ENCODE results near the gene NKAIN2.
"Not testable (repeated sequence)": the region's sequence is repeated elsewhere in the genome, so short reads cannot be mapped to it uniquely, and the experiment has no call there.

Gene NKAIN2

DNA sequence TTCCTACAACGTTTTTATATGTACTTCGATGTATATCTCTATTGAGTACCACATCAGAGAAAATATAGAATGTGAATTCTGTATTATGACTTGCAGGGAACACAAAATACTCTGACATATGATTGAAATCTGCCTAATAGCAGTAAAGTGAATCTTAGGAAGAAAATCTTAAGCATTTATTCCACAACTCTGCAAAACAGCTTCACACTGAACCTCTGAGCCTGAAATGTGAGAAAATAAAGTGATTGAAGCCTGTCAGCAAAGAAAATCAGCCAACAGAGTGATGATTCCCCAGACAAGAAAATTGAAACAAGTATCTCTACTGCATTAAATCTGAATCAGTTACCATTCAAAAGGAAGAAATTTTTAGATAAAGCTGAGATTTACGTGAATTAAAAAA, 659.1 kb downstream of the NKAIN2 start:
- DNase-seq, result no peak

DNA sequence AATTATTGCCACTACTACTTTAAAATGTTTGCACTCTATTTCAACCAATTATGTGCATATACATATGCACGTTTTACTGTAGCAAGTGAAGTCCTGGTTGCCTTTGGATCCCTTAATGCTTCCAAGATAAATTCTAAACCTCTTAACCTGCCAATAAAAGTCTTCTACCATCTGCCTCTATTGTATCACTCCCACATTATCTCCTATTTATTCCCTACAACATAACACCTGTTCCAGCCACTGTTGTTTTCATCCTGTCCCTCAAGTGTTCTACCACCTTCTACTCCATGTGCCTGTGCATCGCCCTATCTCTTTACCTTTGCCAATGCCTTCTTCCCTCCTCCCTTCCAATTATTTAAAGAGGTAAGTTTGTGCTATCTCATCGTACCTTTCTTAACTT, 659.6 kb downstream of the NKAIN2 start:
- DNase-seq, result no peak

- not testable (repeated sequence) for DNase-seq
These were observed 660.9 kb downstream of the NKAIN2 start for GRCh38 chr6:124464600-124464999.

DNA sequence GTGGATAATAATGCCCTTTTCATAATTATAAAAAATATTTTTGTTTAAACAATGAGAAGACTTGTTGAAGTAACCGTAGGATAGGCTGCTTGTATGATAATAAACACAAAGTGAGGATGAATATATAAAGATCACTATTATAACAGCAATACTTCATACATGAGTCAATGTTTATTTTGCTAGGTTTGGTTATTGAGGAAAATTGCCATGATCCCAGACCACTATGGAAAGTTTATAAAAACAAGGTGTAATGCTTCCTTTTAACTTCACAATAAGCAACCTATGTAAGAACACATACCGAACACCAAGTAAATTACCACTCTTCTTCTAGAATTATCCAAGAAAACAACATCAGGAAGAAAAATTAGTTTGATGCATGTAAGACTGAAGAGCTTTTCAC, 663.3 kb downstream of the NKAIN2 start:
- DNase-seq, result no peak

DNA sequence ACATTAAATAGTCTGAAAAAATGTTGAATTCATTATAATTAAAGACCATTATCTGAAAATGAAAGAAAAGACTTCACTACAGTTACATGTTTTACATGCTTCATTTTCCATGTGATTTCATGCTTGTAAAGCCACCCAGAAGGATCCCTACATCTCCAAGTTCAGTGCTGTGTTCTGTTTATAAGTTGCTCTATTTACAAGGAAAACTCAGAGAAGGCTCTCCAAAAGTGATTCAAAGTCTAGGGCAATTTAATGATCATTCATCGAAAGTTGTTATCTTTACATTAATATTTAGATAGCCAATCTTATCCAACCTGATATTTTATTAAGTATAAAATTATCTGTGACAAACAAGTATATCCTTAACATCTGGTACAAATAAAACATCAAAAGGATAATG, 663.7 kb downstream of the NKAIN2 start:
- DNase-seq, result no peak

DNA sequence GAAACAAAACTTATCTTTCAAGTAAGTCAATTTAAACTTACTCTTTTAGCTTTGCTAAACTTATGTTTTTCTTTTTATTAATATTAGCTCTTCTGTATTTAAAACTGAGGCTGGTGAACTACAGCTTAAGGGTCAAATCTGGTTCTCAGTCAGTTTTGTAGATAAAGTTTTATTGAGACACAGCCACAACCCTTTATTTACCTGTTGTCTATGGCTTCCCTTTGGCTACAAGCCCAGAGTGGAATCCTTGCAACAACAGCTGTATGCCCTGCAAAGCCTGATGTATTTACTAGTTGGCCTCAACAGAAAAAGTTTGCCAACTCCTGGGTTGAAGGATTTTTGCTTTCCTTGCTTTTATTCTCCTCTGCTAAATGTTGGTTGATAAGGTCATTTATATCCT, 667.1 kb downstream of the NKAIN2 start:
- DNase-seq, result no peak

- no peak for DNase-seq
These were observed 671.5 kb downstream of the NKAIN2 start for GRCh38 chr6:124475176-124475575.

GRCh38 chr6:124478906-124479305, 675.2 kb downstream of the NKAIN2 start:
- DNase-seq, result no peak

DNA sequence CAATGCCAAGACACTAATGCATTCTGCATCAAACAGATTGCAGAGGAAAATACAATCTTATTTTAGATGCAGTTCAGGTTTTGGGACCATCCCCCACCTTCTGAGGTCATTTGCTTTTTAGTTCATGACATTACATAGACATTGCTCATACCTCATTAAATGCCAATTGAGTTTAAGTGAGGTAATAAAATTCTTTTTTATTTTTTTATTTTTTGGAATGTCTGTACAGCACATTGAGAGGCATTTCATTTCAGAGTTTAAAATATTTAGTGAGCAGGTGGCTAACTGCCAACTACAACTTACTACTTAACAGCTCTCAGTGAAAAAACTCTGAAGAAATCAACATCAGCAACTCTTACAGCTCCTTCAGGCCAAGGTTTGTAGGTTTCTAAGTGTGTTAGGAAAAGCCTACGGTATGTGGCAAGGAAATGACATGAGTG, 676.3 kb downstream of the NKAIN2 start:
- DNase-seq, result no peak

DNA sequence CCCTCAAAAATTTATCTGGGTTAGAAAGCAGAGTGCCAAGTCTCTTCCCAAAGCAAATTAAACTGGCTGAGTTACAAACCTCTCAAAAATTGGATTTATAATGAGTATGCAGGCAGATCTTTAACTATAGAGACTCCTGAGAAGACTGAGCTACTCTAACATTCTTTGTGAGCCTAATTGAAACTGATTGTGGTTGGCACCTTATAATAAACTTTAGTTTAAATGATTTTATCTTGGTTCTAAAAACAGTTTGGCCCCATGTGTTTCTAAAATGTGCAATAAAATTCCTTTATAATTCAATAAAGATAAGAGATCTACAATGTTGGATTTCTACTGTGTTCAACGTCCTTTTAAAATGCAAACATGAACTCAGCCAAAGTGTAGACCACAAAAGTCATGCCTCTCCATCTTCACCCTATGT, 678.4 kb downstream of the NKAIN2 start:
- no peak for DNase-seq

DNA sequence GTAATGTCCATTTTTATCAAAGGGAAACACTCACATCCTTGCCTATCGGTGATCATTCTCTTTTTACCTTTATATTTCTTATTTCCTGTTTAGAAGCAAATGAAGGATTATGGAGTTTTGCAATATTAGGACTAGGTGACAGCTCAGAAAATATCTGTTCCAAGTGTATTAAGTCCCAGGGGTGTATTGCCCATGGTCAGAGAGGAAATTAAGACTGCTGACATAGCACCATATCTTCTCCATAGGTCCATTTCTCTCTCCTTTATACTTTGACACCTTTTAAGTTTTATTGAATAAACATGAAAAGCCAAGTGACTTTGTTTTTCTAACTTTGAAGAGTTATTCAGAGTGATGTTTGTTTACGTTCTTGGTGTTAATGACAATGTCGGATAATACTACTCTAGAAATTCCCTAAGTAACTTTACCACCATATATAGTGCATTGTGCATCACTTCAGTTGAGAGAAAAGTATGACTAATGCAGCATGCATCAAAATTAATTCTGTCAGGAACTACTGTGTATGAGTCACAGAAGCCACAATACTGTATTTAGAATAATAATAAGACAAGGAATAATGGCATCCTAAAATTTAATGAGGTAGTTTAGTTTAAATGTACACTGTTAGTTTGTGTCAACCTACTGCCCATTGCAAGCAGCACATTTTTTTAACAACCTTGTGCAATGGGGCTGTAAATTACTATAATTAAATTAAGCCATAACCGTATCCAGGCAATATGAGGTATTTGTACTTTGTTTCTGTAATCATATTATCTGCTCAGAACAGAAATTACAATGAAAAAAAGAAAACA, 684.2 kb downstream of the NKAIN2 start:
- DNase-seq, result no peak

- no peak for DNase-seq
These were observed 686.5 kb downstream of the NKAIN2 start for GRCh38 chr6:124490122-124490521.

- DNase-seq, result no peak
These were observed 689.6 kb downstream of the NKAIN2 start for GRCh38 chr6:124493259-124493658.

DNA sequence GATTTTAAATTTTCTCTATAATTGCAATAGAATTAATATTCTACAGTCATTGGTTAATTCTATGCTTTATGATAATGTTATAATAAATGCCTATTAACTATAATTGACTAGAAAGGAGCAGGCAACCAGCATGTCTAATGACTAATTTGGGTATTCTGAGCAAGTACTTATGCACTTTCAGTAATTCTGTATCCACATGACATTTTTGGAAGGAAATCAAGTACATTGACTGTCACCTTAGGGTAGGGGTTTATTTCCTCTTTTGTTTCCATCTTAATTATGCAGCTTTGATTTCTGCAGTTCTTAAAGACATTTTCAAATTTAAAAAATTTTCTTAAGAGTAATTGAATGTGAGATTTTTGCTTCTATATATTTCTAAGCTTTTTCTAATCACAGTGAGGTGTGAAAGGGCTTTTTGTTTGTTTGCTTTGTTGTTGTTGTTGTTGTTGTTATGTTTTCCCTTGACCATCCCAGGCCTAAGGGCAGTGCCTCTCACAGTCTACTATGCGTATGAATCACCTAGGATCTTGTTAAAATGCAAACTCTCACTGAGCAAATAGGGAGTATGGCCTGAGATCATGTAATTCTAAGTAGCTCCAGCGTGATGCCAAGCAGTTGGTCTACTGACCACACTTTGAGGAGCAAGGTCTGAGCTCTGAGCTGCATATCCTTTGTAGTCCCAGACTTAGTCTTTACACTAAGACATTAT, 691.4 kb downstream of the NKAIN2 start:
- no peak for DNase-seq

DNA sequence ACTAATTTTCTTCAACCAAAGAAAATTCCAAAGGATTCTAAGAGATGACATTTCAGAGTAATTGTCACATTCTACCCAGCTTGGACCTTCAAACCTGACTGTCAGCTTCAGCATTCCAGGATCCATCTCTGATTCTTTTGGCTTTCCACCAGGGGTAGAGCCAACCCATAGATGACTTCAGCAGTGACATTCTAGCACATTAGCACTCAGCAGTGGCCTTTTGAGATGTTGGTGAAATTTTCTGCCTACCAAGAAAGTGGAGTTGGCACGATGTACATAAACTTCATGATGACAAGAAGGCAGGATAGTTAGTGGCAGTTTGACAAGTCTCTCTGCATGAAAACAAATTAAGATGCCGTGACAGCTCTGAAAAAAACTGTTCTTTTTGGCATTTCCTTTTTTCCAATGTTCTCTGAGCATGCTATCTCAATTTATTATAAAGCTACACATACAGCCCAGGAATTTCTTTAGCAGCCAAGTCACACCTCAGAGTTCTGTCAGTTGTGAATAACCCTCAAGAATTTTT, 692.1 kb downstream of the NKAIN2 start:
- no peak for DNase-seq

- DNase-seq, result no peak
These were observed 692.7 kb downstream of the NKAIN2 start for GRCh38 chr6:124496334-124496733.

DNA sequence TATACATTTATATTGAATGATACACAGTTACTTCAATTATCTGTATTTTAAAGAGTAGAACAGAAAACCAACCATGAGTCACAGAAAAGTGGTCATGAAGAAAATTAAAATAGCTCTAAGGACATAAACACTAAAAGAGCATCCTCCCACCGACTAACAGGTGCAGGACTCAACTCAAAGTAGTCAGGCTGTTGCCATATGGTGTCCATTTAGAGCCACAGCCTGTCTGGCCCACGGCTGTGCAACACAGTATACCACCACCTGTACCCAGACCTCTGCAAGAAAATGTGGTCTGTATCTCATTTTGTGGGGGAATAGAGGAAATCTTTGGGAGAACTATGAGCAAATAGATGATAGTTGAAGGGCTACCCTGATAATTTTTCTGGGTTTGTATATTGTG, 708.8 kb downstream of the NKAIN2 start:
- DNase-seq, result no peak

DNA sequence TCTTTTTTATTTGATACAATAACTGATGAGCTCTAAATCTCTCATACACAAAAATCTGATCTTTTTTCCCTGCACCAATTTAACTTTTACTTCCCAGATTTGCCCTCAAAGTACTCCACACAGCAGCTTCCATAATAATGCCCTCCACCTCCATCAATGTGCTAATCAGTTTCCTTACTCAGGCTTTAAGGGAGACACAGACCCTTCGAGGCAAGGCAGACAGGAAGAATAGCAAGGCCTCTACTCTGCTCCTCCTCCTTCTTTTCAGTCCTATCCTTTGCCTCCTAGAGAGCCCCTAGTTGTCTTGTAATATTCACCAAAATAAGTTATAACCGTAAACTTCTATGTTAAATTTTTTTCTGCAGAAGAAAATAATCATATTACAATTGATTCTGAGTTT, 713.7 kb downstream of the NKAIN2 start:
- DNase-seq, result no peak

DNA sequence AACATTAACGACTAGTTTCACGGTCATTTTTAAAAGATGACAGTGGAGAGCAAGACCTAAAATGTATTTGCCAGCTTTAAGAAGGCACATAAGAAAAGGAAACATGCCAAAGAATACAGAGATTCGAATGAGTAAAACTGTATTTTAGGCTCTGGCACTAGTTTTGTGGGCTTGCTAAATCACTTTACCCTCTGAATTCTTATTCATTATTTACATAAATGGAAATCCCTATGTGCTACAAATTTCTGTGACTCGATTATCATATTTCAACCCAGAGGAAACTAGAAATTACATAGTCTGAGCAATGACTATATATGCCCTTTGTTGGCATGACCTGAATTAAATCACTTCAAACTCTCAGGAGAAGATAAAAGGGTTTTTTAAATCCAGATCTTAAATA, 716.8 kb downstream of the NKAIN2 start:
- no peak for DNase-seq

DNA sequence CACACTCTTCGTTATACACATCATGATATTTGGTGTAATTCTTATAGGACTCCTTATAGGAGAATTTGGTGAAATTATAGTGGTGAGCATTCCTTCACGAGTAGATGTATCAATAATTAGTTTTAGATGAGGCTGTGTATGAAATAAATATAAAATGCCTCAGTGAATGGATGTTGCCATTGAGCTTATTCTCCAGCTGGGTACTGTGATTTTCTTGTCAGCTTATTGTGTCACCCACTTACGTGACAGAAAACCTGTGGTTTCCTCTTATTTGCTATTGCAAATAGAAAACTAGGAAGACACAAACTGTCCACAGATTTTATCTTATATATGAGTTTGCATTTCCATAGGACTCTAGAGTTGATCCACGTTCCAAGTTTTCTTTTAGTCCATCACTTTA, 718.7 kb downstream of the NKAIN2 start:
- no peak for DNase-seq

DNA sequence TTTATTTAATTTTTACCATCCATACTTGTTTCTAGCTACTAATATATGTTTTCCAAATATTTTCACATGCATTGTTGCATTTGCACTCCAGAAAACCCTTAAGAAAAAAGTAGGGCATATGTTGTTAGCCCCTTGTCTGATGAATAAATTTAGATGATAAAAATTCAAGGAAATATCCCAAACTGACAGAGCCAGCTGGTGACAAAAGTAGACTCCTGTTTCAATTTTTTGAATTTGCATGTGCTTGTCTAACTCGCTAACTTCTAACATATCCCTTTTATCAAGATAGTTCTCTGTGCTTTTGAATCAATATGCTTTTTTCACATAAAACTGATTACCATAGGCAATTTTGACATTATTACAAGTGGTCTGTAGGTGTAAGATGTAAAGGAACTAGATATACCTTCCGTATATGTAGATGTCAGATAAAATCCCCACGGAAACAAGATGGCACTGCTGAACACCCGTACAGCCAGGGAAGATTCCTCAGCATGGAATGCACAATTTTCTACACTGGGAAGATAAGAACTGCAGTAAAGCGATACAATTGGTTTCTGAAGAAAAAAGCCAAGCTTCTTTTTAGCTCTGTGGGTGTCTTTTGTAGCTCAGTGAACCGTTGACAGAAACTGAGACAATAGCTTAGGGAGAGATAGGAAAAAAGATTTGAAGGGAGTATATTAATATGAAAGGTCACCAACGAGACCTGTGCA, 721.0 kb downstream of the NKAIN2 start:
- no peak for DNase-seq

GRCh38 chr6:124530926-124531325, 727.3 kb downstream of the NKAIN2 start:
- DNase-seq, result no peak

GRCh38 chr6:124535299-124535698, 731.6 kb downstream of the NKAIN2 start:
- DNase-seq, result no peak

GRCh38 chr6:124535746-124536145, 732.1 kb downstream of the NKAIN2 start:
- DNase-seq, result no peak
